ENCODE data around the gene FAM170B. TPM values are rescaled to one million over a fixed set of nuclear protein-coding genes. Genes with fewer than 3 reads are reported as not detected.
A peak's percentile ranks its signal among the peaks of the same experiment; 100 is the strongest.

The FAM170B gene
- total RNA-seq, 1 experiment from 2014 or later, result not detected

GRCh38 chr10:49164559-49165188 lies 30.9 kb upstream of the FAM170B start:
- H3K27me3 ChIP-seq (replicated peaks), result no peaks in the 10 kb centered on the region
- no peak overlapping the region for H3K27ac ChIP-seq
- no peaks in the 10 kb centered on the region for H3K36me3 ChIP-seq
- H3K9me3 ChIP-seq (replicated peaks), result no peaks in the 10 kb centered on the region
- peaks cover 19% of the 10 kb centered on the region for H3K4me1 ChIP-seq (replicated peaks)
- peak in 1 of 2 experiments; percentile 9 for DNase-seq (ENCODE audit: low read depth in 1 of 2, low spot score in 2 of 2)
- H3K4me3 ChIP-seq, result no peak overlapping the region

GRCh38 chr10:49163741-49164140 lies 29.9 kb upstream of the FAM170B start:
- H3K27me3 ChIP-seq (replicated peaks), result no peaks in the 10 kb centered on the region
- H3K27ac ChIP-seq, result no peak overlapping the region
- no peak overlapping the region for H3K4me3 ChIP-seq
- peaks cover 19% of the 10 kb centered on the region for H3K4me1 ChIP-seq (replicated peaks)
- DNase-seq (ENCODE audit: low read depth in 1 of 2, low spot score in 2 of 2), result peak in 1 of 2 experiments; percentile 14
- H3K36me3 ChIP-seq, result no peaks in the 10 kb centered on the region
- H3K9me3 ChIP-seq (replicated peaks), result no peaks in the 10 kb centered on the region

GRCh38 chr10:49162761-49163310 lies 29.0 kb upstream of the FAM170B start:
- H3K27ac ChIP-seq, result no peak overlapping the region
- H3K9me3 ChIP-seq (replicated peaks), result no peaks in the 10 kb centered on the region
- H3K27me3 ChIP-seq (replicated peaks), result no peaks in the 10 kb centered on the region
- H3K4me3 ChIP-seq, result no peak overlapping the region
- DNase-seq (ENCODE audit: low read depth in 1 of 2, low spot score in 2 of 2), result no peak
- peaks cover 19% of the 10 kb centered on the region for H3K4me1 ChIP-seq (replicated peaks)
- no peaks in the 10 kb centered on the region for H3K36me3 ChIP-seq

GRCh38 chr10:49162063-49162462 lies 28.2 kb upstream of the FAM170B start:
- no peaks in the 10 kb centered on the region for H3K27me3 ChIP-seq (replicated peaks)
- H3K27ac ChIP-seq, result no peak overlapping the region
- no peaks in the 10 kb centered on the region for H3K36me3 ChIP-seq
- H3K9me3 ChIP-seq (replicated peaks), result no peaks in the 10 kb centered on the region
- no peak overlapping the region for H3K4me3 ChIP-seq
- DNase-seq (ENCODE audit: low read depth in 1 of 2, low spot score in 2 of 2), result no peak
- peaks cover 19% of the 10 kb centered on the region for H3K4me1 ChIP-seq (replicated peaks)

- H3K27me3 ChIP-seq (replicated peaks), result no peaks in the 10 kb centered on the region
- DNase-seq (ENCODE audit: low read depth in 1 of 2, low spot score in 2 of 2), result peak in 1 of 2 experiments; percentile 35
- H3K4me1 ChIP-seq (replicated peaks), result peaks cover 19% of the 10 kb centered on the region
- no peak overlapping the region for H3K27ac ChIP-seq
- no peak overlapping the region for H3K4me3 ChIP-seq
- no peaks in the 10 kb centered on the region for H3K36me3 ChIP-seq
- H3K9me3 ChIP-seq (replicated peaks), result no peaks in the 10 kb centered on the region
These were observed 27.7 kb upstream of the FAM170B start for GRCh38 chr10:49161411-49161997.

GRCh38 chr10:49160814-49161213 lies 27.0 kb upstream of the FAM170B start:
- H3K36me3 ChIP-seq, result no peaks in the 10 kb centered on the region
- no peaks in the 10 kb centered on the region for H3K27me3 ChIP-seq (replicated peaks)
- no peak overlapping the region for H3K4me3 ChIP-seq
- no peaks in the 10 kb centered on the region for H3K9me3 ChIP-seq (replicated peaks)
- no peak overlapping the region for H3K27ac ChIP-seq
- DNase-seq (ENCODE audit: low read depth in 1 of 2, low spot score in 2 of 2), result no peak
- H3K4me1 ChIP-seq (replicated peaks), result peaks cover 19% of the 10 kb centered on the region

GRCh38 chr10:49160110-49160509 lies 26.3 kb upstream of the FAM170B start:
- Histone ChIP-seq H3K27me3 (replicated peaks) (no peaks in the 10 kb centered on the region), H3K4me3 (no peak overlapping the region), H3K4me1 (replicated peaks) (peaks cover 19% of the 10 kb centered on the region)

GRCh38 chr10:49158915-49159314 lies 25.1 kb upstream of the FAM170B start:
- Histone ChIP-seq H3K4me3 (no peak overlapping the region), H3K4me1 (replicated peaks) (peaks cover 17% of the 10 kb centered on the region), H3K9me3 (replicated peaks) (no peaks in the 10 kb centered on the region), H3K27me3 (replicated peaks) (no peaks in the 10 kb centered on the region), H3K27ac (no peak overlapping the region), H3K36me3 (no peaks in the 10 kb centered on the region)
- no peak for DNase-seq (ENCODE audit: low read depth in 1 of 2, low spot score in 2 of 2)

More at GRCh38 chr10:49160110-49160509, 26.3 kb upstream of the FAM170B start:
- no peaks in the 10 kb centered on the region for H3K9me3 ChIP-seq (replicated peaks)
- H3K27ac ChIP-seq, result no peak overlapping the region
- DNase-seq (ENCODE audit: low read depth in 1 of 2, low spot score in 2 of 2), result no peak
- H3K36me3 ChIP-seq, result no peaks in the 10 kb centered on the region

GRCh38 chr10:49158404-49158803 lies 24.6 kb upstream of the FAM170B start:
- no peak for DNase-seq (ENCODE audit: low read depth in 1 of 2, low spot score in 2 of 2)
- Histone ChIP-seq H3K27me3 (replicated peaks) (no peaks in the 10 kb centered on the region), H3K36me3 (no peaks in the 10 kb centered on the region), H3K9me3 (replicated peaks) (no peaks in the 10 kb centered on the region), H3K4me1 (replicated peaks) (peaks cover 12% of the 10 kb centered on the region), H3K4me3 (no peak overlapping the region), H3K27ac (no peak overlapping the region)

GRCh38 chr10:49157229-49157628 lies 23.4 kb upstream of the FAM170B start:
- Histone ChIP-seq H3K36me3 (no peaks in the 10 kb centered on the region), H3K4me3 (no peak overlapping the region), H3K9me3 (replicated peaks) (no peaks in the 10 kb centered on the region), H3K27ac (no peak overlapping the region), H3K4me1 (replicated peaks) (peaks cover 9% of the 10 kb centered on the region), H3K27me3 (replicated peaks) (no peaks in the 10 kb centered on the region)
- DNase-seq (ENCODE audit: low read depth in 1 of 2, low spot score in 2 of 2), result no peak

- Histone ChIP-seq H3K36me3 (no peaks in the 10 kb centered on the region), H3K27me3 (replicated peaks) (no peaks in the 10 kb centered on the region), H3K27ac (no peak overlapping the region), H3K4me1 (replicated peaks) (no peaks in the 10 kb centered on the region; the same call in 1 of the 2 replicates), H3K9me3 (replicated peaks) (no peaks in the 10 kb centered on the region), H3K4me3 (no peak overlapping the region)
- DNase-seq (ENCODE audit: low read depth in 1 of 2, low spot score in 2 of 2), result no peak
These were observed 20.8 kb upstream of the FAM170B start for GRCh38 chr10:49154641-49155040.

- DNase-seq (ENCODE audit: low read depth in 1 of 2, low spot score in 2 of 2), result no peak
- Histone ChIP-seq H3K9me3 (replicated peaks) (no peaks in the 10 kb centered on the region), H3K27me3 (replicated peaks) (no peaks in the 10 kb centered on the region), H3K36me3 (no peaks in the 10 kb centered on the region), H3K4me3 (no peak overlapping the region), H3K27ac (no peak overlapping the region), H3K4me1 (replicated peaks) (no peaks in the 10 kb centered on the region; the same call in 1 of the 2 replicates)
These were observed 20.1 kb upstream of the FAM170B start for GRCh38 chr10:49153971-49154370.

- no peaks in the 10 kb centered on the region for H3K36me3 ChIP-seq
- H3K27ac ChIP-seq, result no peak overlapping the region
- no peak for DNase-seq (ENCODE audit: low read depth in 1 of 2, low spot score in 2 of 2)
- no peaks in the 10 kb centered on the region for H3K9me3 ChIP-seq (replicated peaks)
- no peaks in the 10 kb centered on the region for H3K4me1 ChIP-seq (replicated peaks)
- H3K27me3 ChIP-seq (replicated peaks), result no peaks in the 10 kb centered on the region
- no peak overlapping the region for H3K4me3 ChIP-seq
These were observed 19.3 kb upstream of the FAM170B start for GRCh38 chr10:49153115-49153514.

GRCh38 chr10:49152663-49153062 lies 18.8 kb upstream of the FAM170B start:
- Histone ChIP-seq H3K27ac (no peak overlapping the region), H3K9me3 (replicated peaks) (0 out of 2 replicates have a peak, but pooled peaks cover 2% of the 10 kb centered on the region), H3K27me3 (replicated peaks) (no peaks in the 10 kb centered on the region), H3K4me3 (no peak overlapping the region), H3K4me1 (replicated peaks) (no peaks in the 10 kb centered on the region), H3K36me3 (no peaks in the 10 kb centered on the region)
- DNase-seq (ENCODE audit: low read depth in 1 of 2, low spot score in 2 of 2), result no peak
